GM21529 (cell line): ENCODE data around the gene ZBTB45.
"Not testable (repeated sequence)": the region's sequence is repeated elsewhere in the genome, so short reads cannot be mapped to it uniquely, and the experiment has no call there.

Source experiments
- ATAC-seq: cut with Tn5 transposase; IDR thresholded peaks from one replicate; pipeline ENCODE4 v1.9.1; 2021; ENCODE audit not compliant: unreplicated experiment

The ZBTB45 gene

DNA sequence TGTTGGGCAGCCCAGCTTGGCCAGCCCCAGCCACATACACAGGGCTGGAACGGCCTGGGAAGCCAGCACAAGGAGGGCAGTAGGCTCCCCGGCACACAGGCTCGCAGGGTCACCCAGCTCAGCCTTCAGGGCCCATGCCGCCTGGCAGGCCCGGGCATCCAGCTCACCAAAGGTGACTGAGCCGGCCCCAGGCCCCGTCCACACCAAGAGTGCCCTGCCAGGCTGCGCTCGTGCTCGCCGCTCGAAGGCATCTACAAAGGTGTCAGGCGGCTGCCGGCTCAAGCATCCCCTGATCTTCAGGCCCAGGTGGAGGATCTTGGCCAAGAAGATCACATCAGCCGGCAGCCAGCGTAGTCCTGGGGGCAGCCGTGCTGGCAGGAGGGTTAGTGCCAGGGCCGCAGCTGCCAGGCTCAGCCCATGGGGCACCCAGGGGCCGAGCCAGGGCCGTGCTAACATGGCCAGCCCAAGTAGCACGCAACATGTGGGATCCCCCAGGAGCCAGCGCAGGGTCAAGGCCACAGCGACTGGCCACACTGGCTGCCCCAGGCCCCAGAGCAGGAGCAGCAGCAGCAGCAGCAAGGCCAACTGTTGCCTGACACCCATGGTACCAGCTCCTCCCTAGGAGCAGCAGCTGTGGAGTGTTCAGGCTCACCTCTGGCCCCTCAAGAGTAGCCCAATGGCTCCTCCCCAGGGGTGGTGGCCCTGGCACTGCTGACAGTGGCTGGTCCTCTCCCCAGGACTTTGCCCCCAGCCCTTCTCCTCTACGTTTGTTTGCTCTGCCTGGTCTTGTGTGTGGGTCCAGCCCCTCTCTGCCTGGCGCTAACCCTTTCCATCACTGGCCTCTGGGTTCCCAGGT is 8.0 kb downstream of the ZBTB45 start, which contains the start of gene SLC27A5:
Gene SLC27A5 (minus strand): TSS at position 640 of the 856 bp plus-strand sequence. CDS start 37 bp downstream, at position 603.
- ATAC-seq: no peak

DNA sequence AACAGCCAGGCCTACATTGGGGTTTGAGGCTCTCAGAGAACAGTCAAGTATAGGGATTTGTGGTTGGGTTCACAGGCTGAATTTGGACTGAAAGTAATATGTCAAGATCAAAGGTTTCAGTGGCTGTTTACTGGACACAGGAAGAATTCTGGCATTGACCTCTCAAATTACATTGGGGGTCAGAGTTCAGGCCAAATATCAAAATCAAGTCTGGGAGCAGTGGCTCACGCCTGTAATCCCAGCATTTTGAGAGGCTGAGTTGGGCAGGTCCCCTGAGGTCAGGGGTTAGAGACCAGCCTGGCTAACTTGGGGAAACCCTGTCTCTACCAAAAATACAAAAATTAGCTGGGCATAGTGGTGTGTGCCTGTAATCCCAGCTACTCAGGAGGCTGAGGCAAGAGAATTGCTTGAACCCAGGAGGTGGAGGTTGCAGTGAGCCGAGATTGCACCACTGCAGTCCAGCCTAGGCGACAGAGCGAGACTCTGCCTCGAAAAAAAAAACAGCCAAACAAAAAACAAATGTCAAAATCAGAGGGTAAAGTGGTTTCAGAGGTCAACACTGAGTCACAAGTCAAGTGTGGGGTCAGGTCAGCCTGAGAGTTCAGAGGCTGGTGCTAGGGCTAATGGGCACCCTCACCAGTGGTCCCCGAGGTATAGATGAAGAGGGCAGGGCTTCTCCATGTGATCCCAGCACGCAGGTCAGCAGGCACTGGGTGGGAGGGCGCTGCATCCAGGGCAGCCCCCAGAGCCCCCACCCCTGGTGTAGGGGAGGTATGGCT is 9.3 kb downstream of the ZBTB45 start:
- no peak for ATAC-seq

DNA sequence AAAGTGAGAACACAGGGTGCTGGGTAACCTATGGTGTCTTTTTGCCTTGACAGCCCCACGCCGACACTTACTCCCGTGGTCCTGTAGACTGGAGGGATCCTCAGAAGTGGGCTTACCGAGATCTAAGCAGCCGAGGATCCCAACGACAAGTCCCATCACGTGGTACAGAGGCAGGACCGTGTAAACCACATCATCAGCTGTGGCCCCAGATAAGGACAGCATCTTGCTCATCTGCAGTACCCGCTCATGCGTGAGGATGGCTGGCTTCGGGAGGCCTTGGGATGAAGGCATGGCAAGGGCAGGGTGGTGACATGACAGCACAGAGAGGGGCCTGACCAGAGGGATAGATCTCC is 9.9 kb downstream of the ZBTB45 start:
- no peak for ATAC-seq

DNA sequence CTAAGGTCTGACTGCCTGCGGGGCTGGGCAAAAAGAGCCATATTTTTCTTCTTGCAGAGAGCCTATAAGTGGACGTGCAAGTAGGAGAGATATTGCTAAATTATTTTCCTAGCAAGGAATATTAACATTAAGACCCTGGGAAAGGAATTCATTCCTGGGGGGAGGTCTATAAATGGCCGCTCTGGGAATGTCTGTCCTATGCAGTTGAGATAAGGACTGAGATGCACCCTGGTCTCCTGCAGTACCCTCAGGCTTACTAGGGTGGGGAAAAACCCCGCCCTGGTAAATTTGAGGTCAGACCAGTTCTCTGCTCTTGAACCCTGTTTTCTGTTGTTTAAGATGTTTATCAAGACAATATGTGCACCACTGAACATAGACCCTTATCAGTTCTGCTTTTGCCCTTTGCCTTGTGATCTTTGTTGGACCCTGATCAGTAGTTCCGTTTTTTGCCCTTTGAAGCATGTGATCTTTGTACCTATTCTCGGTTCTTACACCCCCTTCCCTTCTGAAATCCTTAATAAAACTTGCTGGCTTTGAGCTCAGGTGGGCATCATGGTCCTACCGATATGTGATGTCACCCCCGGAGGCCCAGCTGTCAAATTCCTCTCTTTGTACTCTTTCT is 11.9 kb downstream of the ZBTB45 start:
- ATAC-seq: not testable (repeated sequence)

DNA sequence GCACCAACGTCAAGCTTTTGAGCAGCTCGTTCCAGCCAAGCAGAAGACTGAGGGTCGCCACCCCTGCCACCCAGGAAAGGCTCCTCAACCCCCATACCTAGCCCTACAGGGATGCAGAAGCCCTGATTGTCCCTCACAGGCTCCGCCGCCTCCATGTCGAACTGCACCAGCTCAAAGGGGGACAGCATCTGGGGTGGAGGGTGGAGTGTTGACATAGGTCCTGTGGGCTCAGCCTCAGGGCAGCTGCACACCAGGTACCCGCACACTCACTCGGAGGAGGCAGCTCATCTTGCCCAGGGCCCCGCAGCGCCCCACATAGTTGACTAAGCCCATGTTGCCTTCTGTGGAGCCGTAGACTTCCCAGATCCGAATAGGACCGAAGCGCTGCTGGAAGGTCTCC is 19.4 kb downstream of the ZBTB45 start:
- no peak for ATAC-seq

DNA sequence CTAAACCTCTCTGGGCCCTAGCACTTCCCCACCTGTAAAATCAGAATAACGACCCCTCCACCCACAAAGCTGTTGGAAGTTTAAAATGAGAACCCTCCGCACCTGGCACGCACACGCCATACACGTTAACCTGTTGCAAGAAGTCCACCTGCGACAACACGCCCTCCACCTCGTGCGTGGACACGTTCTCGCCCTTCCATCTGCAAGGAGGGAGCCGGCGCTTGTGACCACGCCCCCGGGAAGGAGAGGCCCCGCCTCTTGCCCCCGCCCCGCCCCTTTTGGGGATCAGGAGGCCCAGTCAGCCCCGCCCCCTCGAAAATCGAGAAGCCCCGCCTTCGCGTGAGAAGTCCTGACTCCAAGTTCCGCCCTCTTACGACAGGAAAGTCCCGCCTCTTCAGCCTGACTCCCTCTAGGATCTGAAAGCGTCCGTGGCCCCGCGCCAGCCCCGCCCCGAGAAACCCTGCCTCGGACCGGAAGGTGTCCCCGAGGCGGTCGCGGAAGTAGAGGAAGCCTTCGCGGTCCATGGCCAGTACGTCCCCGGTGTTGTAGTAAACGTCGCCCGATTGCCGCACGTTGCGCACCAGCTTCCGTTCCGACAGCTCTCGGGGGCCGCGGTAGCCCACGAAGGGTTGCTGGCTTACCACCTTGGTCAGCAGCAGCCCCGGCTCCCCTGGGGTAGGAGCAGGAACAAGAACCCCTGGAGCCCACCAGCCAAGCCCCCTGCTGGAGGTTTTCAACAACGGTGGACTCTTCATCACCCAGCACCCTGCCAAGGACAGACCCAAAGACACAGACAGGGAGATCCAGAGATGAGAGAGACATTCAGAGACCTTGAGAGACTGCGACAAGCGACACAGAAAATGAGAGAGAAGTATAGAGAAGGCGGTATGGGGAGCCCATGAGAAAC is 20.3 kb downstream of the ZBTB45 start:
- ATAC-seq: peak; percentile 89

DNA sequence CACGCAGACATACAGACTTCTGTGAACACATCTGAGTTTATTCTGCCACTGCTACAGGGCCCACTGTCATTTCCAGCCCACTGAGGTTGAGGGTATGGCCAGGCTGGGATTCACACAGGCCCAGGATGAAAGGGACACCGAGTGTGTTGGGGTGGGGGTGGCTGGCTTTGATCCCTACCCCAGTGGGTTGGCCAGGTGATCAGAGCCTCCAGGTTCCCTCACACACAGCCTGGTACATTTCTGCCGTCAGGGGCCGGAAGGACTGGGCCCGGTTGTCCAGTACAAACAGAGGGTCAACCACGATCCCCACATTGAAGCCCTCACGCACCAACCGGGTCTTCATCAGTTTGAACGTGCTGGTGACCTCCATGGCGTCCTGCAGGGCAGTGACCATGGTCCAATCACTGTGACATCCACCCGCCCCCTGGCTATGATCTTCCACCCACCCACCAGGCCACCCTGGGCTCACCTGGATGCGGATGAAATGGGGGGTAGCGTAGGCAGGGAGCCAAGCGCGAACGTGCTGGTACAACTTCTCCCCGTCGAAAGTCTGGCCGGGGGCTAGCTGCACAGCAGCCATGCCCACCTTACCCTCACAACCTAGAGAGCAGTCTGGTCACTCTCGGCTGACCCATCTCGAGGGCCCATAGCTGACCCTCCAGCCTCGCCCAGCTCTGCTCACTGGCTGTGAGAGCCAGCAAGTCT is 21.1 kb downstream of the ZBTB45 start:
- ATAC-seq: no peak

DNA sequence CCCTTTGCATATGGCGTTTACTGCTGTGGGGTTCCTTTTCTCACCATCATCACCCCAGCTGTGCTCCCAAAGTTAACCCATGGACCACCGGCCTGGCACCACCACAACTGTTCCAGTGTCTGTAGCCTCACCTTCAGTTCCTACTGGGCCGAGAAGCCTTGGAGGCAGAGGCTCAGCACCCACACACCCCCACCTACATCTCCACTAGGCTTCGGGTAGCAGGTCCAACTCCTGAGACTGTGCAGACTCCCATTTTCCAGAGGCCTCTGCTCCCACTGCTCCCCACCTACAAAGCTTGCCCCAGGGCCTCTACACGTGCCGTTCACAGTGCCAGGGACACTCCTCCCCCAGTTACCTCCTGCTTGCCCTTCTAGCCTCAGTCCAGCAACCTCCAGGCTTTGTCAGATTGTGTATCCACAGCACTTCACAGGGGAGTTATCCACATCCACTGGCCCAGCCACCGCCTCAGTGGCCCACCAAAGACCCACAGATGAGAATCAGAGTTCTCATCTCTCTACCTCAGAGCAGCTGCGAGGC is 21.9 kb downstream of the ZBTB45 start:
- no peak for ATAC-seq

DNA sequence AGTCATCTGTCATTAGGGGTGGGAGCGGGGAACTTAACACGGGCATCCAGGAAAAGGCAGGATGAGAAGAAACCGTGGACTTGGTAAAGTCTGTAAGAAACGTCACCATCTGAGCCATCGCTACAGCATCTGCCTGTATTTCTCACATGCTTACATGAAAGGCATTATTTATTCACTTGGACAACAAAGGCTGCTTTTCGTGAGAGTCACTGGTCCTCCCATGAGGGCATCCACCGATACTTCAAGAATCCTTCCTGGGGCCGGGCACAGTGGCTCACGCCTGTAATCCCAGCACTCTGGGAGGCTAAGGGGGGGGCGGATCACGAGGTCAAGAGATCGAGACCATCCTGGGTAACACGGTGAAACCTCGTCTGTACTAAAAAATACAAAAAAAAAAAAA is 27.3 kb downstream of the ZBTB45 start:
- no peak for ATAC-seq

DNA sequence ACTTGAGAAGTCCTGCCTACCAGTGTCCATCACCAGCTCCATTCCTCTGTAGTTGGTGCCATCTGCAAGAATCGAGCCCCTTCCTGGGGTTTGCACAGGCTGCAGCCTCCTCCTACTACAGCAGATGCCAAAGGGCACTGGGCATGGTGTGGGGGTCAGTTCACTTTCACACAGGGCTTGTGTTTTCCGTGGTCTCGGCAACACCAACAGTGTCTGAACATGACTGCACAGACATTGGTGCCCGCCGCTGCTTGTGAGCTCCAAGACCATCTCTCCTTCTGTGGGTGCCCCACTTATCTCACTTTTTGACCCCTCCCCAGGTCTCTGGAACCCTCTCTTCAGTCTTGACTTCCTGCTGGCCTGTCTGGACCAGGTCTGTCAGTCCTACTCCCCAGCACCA is 28.2 kb downstream of the ZBTB45 start:
- no peak for ATAC-seq

DNA sequence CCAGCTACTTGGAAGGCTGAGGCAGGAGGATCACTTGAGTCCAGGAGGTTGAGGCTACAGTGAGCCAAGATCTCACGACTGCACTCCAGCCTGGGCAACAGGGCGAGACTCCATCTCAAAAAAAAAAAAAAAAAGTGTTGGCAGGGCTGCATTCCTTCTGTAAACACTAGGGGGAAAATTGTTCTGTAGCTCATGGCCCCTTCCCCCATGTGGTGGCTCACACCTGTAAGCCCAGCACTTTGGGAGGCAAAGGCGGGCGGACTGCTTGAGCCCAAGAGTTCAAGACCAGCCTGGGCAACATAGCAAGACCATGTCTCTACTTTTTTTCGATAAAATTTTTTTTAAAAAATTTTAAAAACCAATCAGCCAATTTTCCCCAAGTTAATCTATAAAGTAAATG is 35.3 kb downstream of the ZBTB45 start:
- not testable (repeated sequence) for ATAC-seq

DNA sequence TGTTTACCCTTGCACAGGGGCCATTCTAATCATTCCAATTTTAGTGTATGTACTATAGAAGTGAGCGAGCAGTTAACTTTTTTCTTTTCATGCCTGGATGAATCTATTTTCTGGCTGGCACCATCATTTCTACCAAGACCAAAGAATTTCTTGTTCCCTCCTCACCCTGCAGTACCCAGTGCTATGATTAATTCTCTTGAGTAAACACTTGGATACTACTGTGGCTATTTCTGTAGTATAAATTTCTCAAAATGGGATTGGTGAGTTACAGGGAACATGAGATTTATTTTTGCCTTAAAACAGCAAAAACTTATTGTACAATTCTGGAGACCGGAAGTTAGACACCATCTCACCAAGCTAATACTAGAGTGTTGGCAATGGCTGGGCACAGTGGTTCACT is 35.8 kb downstream of the ZBTB45 start:
- no peak for ATAC-seq

DNA sequence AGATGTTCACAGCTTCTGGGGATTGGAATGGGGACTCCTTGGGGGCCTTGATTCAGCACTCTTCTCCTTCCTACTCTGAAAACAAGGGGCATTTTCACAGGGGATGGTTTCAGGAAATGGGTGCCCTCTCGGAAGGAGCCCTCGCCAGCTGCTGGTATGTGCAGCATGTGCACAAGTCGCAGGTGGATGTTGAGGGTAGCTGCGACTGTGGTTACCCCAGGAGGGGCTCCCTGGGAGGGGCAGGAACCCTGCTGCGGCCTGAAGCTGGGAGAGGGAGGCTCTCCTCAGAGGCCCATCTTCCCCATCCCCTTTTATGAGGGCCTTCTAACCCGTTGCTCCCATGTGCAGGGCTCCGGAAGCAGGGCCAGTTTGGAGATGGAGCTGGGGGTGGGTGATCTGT is 37.2 kb downstream of the ZBTB45 start:
- ATAC-seq: no peak

DNA sequence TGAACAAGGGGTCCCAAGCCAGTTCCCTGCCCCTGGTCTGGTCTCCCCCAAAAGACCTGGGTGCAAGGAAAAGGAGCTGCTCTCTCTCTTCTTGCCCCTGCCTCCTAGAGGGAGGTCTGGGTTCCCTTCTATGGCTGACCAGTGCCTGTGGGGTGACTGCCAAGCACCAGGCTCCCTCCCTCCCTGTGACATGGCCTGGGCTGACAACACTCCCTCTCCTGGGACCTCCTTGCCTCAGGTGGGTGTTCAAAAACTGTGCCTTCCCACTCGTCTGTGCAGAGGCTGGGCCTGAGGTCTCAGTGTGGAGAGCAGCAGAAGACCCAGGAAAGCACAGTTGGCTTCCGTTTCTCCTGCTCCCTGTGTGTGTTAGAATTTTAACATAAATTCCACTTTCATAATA is 38.8 kb downstream of the ZBTB45 start:
- ATAC-seq: no peak

DNA sequence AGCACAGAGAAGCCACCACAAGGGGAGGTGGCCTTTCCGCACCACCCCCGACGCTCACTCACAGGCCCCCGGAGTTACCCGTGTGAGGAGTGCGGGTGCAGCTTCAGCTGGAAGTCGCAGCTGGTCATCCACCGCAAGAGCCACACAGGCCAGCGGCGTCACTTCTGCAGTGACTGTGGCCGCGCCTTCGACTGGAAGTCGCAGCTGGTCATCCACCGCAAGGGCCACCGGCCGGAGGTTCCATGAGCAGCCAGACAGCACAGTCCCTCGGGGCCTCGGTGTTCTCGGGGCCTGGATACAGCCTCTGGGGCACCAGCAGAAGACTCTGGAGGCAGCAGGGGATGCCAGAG is 39.2 kb downstream of the ZBTB45 start:
- ATAC-seq: no peak

DNA sequence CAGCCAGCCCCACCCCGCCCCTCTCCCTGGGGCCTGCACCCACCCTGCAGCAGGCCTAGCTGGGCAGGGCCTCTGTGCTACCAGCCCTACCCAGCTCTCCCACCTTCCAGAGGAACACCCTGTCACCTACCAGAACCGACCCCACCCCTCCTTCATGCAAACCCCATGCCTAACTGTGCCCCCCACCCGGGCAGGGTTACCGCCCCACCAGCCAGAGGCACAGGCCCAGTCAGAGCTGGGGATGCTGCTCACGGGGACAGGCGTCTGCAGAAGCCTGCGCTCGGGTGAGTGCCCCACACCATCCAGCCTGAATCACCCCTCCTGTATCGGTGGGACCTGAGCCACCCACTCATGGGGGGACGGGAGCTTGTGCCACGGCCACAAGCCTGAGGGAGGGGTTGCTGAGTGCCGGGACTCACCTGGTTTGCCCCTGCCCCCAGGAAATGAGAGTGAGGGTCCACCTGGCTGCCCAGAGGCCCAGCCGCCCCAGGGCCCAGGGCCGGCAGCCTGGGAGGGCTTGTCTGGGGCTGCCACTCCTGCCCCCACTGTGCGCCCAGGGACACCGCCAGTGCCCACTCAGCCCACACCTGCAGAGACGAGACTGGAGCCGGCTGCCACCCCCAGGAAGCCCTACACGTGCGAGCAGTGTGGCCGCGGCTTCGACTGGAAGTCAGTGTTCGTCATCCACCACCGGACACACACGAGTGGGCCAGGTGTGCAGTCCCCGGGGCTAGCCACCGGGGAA is 39.7 kb downstream of the ZBTB45 start:
- ATAC-seq: no peak

DNA sequence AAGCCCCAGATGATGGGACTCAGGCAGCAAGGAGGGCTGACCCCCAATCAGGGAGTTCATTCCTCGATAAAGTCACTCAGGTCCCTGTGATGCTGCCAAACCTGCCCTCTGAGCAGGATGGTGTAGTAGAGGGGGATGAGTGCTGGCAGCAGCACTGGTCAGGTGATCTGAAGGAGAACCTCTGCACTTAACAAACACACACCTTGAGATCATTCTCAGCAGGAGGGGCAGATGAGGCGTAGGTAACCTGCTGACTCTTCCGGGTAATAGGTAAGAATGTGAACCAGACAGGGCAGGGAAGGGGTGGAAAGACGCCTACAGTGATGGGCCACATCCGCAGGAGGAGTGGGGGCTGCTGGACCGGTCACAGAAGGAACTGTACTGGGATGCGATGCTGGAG is 40.3 kb downstream of the ZBTB45 start:
- ATAC-seq: no peak

DNA sequence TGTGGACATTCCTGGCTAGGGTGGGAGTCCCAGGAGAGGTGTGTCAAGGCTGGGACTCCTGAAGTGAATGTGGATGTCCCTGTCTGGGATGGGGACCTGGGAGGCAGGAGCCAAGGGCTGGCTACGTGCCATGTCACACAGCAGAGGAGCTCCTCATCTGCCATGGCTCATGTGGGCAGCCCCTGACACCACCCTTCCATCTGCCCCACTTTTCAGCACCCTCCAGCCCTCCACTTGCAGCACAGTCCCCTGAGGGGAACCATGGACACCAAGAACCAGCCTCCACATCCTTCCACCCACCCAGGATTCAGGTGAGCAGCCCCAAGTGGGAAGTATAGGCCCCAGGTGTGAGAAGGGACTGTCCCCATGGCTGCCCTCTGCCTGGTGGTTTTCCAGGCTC is 41.7 kb downstream of the ZBTB45 start:
- ATAC-seq: no peak

DNA sequence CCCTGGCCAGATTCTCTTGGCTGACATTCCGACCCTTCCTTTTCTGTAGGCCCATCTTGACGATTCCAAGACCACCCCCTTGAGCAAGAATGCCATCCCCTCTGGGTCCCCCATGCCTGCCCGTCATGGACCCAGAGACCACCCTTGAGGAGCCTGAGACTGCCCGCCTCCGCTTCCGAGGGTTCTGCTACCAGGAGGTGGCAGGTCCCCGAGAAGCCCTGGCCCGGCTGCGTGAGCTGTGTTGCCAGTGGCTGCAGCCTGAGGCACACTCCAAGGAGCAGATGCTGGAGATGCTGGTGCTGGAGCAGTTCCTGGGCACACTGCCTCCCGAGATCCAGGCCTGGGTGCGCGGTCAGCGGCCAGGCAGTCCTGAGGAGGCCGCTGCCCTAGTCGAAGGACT is 42.5 kb downstream of the ZBTB45 start:
- no peak for ATAC-seq
